Keratinocyte (primary cell): ENCODE measurements around the gene SPTBN4.

ENCODE experiments used
- EZH2 ChIP-seq: IDR thresholded peaks from one replicate; pipeline ENCODE4 v1.6.1; 2012; ENCODE audit warnings: inconsistent platforms, mild to moderate bottlenecking, low read length, moderate library complexity
- TF ChIP-seq, protein P1 (sequence below), 3 experiments: IDR thresholded peaks in 1 of 3; conservative IDR thresholded peaks in 1 of 3; optimal IDR thresholded peaks in 1 of 3; 2 replicates in 2 of 3; 3 replicates in 1 of 3; pipeline versions ENCODE3 to v1.5.1; 2011; ENCODE audit warnings: low read length in 3 of 3, mild to moderate bottlenecking in 3 of 3, moderate library complexity in 2 of 3, control low read depth in 1 of 3, inconsistent platforms in 1 of 3; ENCODE audit not compliant: insufficient read depth in 2 of 3; ENCODE audit errors: extremely low read depth in 1 of 3

DNA sequence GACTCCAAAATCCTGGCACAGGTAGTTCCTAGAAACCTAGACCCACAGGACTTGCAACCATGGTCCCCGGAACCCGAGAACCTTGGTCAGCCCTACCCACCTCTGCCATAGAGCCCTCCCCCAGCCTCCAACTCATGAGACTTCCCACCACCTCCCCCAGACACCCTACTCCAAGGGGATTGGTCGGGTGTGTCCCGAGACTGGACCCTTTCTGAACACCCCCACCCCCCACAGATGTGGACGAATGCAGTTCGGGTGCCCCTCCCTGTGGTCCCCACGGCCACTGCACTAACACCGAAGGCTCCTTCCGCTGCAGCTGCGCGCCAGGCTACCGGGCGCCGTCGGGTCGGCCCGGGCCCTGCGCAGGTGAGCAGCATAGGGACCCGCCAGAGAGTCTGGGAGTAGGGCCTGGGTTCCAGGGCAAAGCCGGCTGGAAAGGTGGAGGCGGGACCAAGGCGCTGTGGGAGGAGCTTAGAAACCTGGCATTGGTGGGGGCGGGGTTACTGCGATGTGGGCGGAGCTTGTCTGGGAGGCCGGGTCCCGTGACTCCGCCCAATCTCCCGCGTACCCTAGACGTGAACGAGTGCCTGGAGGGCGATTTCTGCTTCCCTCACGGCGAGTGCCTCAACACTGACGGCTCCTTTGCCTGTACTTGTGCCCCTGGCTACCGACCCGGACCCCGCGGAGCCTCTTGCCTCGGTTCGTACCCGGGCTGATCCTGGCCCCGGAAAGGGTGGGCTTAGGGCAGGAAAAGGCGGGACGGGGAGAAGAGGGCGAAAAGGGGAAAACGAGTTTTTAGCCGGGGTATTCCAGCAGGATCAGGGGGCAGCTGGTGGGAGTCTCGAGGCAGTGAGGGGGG lies 146.3 kb downstream of the SPTBN4 start:
- TF ChIP-seq, protein P1, sequence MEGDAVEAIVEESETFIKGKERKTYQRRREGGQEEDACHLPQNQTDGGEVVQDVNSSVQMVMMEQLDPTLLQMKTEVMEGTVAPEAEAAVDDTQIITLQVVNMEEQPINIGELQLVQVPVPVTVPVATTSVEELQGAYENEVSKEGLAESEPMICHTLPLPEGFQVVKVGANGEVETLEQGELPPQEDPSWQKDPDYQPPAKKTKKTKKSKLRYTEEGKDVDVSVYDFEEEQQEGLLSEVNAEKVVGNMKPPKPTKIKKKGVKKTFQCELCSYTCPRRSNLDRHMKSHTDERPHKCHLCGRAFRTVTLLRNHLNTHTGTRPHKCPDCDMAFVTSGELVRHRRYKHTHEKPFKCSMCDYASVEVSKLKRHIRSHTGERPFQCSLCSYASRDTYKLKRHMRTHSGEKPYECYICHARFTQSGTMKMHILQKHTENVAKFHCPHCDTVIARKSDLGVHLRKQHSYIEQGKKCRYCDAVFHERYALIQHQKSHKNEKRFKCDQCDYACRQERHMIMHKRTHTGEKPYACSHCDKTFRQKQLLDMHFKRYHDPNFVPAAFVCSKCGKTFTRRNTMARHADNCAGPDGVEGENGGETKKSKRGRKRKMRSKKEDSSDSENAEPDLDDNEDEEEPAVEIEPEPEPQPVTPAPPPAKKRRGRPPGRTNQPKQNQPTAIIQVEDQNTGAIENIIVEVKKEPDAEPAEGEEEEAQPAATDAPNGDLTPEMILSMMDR (optimal IDR thresholded peaks at IDR 0.05 in 1 of 3, IDR thresholded peaks at IDR 0.05 in 1 of 3, conservative IDR thresholded peaks at IDR 0.05 in 1 of 3; ENCODE audit: extremely low read depth in 1 of 3, insufficient read depth in 2 of 3, low read length in 3 of 3), result no peak
- TF ChIP-seq EZH2, result no peak
